ENCODE results near the gene TRPV5. TPM values are rescaled to one million over a fixed set of nuclear protein-coding genes. Genes with fewer than 3 reads are reported as not detected.

The TRPV5 gene
- total RNA-seq, 4 donors from 2014 or later, result not detected

DNA sequence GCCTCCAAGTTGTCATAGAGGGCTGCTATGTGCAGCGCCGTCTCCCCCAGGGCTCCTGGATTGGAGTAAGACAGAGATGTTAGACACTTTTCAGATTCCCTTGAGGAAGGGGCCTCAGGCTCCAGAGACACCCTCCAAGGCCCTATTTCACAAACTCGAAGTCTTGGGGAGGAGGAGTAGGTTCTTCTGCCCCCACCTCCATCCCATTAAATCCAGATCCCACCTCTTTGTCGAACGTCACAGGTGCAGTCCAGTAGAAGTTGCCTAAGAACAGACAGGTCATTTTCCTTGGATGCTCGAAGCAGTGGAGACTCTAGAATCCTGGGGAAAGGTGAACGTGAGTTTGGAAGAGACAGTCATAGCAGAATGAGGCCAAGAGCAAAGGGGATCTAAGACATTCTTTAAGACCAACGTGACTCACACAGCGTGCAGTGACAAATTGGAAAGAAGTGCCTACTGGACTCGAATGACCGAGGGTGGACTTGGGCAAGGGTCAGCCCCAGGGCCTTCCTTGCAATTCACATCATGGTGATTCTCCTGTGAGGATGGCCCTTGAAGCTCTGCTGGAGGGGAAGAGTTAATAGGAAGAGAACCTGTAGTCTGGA, 3.3 kb downstream of the TRPV5 start:
- TF ChIP-seq POLR2A (IDR thresholded peaks at IDR 0.05), result no peak
- TF ChIP-seq, protein P1, sequence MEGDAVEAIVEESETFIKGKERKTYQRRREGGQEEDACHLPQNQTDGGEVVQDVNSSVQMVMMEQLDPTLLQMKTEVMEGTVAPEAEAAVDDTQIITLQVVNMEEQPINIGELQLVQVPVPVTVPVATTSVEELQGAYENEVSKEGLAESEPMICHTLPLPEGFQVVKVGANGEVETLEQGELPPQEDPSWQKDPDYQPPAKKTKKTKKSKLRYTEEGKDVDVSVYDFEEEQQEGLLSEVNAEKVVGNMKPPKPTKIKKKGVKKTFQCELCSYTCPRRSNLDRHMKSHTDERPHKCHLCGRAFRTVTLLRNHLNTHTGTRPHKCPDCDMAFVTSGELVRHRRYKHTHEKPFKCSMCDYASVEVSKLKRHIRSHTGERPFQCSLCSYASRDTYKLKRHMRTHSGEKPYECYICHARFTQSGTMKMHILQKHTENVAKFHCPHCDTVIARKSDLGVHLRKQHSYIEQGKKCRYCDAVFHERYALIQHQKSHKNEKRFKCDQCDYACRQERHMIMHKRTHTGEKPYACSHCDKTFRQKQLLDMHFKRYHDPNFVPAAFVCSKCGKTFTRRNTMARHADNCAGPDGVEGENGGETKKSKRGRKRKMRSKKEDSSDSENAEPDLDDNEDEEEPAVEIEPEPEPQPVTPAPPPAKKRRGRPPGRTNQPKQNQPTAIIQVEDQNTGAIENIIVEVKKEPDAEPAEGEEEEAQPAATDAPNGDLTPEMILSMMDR (IDR thresholded peaks at IDR 0.05), result no peak
- intact Hi-C loops (cut with DNase I), result no loop called here
- H3K27me3 ChIP-seq, result no peaks in the 10 kb centered on the region
- H3K4me3 ChIP-seq, result no peak overlapping the region
- H3K4me1 ChIP-seq, result peaks cover 0 to 4% (median 0%) of the 10 kb centered on the region in 3 donors
- H3K36me3 ChIP-seq, result no peaks in the 10 kb centered on the region
- no peak for DNase-seq
- WGBS, 2 donors, result 79 to 89% methylated on average over 5 to 10 of the region's 11 CpGs
- no peaks in the 10 kb centered on the region for H3K9me3 ChIP-seq
- no peak overlapping the region for H3K27ac ChIP-seq

DNA sequence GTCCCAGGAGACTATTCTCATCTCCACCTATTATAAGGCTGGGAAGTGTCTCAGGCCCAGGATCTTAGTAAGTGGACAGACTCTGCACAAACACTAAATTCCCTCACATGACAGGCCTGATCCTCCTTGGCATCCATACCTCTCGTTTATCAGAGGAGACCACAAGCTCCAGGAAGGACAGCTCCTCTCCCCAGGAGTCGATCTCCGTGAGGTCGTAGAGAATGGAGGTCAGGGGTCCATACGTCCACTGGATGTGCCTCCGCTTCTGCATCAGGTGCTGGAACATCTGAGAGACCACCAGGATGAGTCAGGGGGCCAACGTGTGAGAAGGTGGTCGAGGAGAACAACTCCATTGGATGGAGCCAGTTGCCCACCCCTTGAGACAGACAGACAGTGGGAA, 5.6 kb downstream of the TRPV5 start:
- no peak for DNase-seq
- H3K4me1 ChIP-seq, result peaks cover 0 to 4% (median 0%) of the 10 kb centered on the region in 3 donors
- no peaks in the 10 kb centered on the region for H3K27me3 ChIP-seq
- WGBS, 2 donors, result 56 to 84% methylated on average over 3 of the region's 8 CpGs
- intact Hi-C loops (cut with DNase I), result no loop called here
- H3K9me3 ChIP-seq, result no peaks in the 10 kb centered on the region
- no peak overlapping the region for H3K4me3 ChIP-seq
- H3K36me3 ChIP-seq, result no peaks in the 10 kb centered on the region
- H3K27ac ChIP-seq, result peak overlapping the region in 2 of 4 donors; percentile 9 to 39
- TF ChIP-seq, protein P1 (IDR thresholded peaks at IDR 0.05), result no peak
- TF ChIP-seq POLR2A (IDR thresholded peaks at IDR 0.05), result no peak

DNA sequence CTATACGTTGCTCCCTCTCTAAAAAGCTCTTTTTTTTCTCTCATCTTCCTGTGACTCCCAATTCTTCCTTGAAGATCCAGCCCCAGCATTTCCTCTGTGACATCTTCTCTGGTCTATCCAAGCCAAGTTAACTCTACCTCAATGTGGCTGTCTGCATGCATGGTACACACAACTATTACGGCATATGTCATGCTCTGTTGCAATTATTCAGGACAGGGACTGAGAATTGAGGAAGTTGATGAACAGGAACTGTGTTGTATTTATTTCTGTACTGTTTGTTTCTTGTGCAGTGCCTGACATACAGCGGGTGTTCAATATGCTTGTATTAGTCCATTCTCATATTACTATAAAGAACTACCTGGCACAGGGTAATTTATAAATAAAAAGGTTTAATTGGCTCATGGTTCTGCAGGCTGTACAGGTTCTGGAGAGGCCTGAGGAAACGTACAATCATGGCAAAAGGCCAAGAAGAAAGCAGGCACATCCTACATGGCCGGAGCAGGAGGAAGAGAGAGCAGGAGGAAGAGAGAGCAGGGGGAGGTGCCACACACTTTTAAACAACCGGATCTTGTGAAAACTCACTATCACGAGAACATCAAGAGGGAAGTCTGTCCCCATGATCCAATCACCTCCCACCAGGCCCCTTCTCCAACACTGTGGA, 6.3 kb downstream of the TRPV5 start:
- Histone ChIP-seq H3K27ac (peak overlapping the region in 1 of 4 donors; percentile 39), H3K4me3 (no peak overlapping the region), H3K27me3 (no peaks in the 10 kb centered on the region), H3K9me3 (no peaks in the 10 kb centered on the region), H3K36me3 (no peaks in the 10 kb centered on the region), H3K4me1 (peaks cover 0 to 4% (median 0%) of the 10 kb centered on the region in 3 donors)
- DNase-seq, result no peak
- 54 to 55% methylated on average over 7 of the region's 7 CpGs for WGBS, 2 donors
- TF ChIP-seq, protein P1 (IDR thresholded peaks at IDR 0.05), result no peak
- no peak for TF ChIP-seq POLR2A (IDR thresholded peaks at IDR 0.05)
- intact Hi-C loops (cut with DNase I), result no loop called here

DNA sequence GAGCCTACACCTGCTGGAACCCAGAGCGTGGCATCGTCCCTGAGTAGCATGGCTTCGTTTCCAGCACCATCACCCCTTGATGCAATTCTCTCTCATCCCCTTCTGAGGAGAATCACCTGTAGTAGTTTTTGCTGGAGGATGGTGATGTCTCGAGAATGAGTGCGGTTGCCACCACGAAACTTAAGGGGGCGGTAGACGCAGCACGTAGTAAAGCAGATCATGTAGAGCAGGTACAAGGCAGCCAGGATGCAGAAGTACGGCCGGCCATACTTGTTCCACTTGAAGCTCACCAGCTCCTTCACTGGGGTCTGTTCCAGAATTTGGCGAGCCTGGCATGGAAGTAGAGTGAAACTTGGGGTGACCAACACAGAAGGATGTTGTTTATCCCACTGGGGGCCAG, 8.1 kb downstream of the TRPV5 start:
- WGBS, 2 donors, result 75 to 77% methylated on average over 8 to 12 of the region's 12 CpGs
- no peaks in the 10 kb centered on the region for H3K27me3 ChIP-seq
- H3K27ac ChIP-seq, result no peak overlapping the region
- H3K36me3 ChIP-seq, result no peaks in the 10 kb centered on the region
- H3K4me1 ChIP-seq, result peaks cover 0 to 4% (median 0%) of the 10 kb centered on the region in 3 donors
- no peak overlapping the region for H3K4me3 ChIP-seq
- no peaks in the 10 kb centered on the region for H3K9me3 ChIP-seq
- no peak for DNase-seq
- TF ChIP-seq, protein P1 (IDR thresholded peaks at IDR 0.05), result no peak
- no peak for TF ChIP-seq POLR2A (IDR thresholded peaks at IDR 0.05)
- intact Hi-C loops (cut with DNase I), result no loop called here

DNA sequence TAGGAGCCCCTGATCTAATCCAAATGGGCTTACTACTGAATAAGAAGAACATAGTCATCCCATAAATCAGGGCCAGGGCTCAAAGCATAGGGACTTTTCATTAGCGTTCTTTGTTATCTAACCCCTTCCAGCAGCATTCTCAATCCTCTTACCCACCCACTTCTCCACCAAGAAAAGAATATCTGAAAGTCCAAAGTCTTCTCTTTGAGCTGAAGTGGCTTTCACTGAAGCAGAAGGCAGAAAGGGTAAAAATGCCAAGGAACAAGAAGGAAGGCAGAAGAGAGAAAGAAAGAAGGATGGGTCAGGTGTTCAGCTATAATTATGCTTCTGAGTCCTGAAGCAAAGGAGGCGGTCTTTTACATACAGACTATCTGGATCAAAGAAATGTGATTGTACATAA, 10.2 kb downstream of the TRPV5 start:
- no peak for DNase-seq
- TF ChIP-seq, protein P1 (IDR thresholded peaks at IDR 0.05), result no peak
- no peak for TF ChIP-seq POLR2A (IDR thresholded peaks at IDR 0.05)
- Histone ChIP-seq H3K36me3 (no peaks in the 10 kb centered on the region), H3K4me3 (no peak overlapping the region), H3K27ac (no peak overlapping the region), H3K4me1 (peaks cover 0 to 4% (median 0%) of the 10 kb centered on the region in 3 donors), H3K27me3 (no peaks in the 10 kb centered on the region), H3K9me3 (no peaks in the 10 kb centered on the region)
- WGBS, 2 donors, result 47 to 72% methylated on average over 2 of the region's 2 CpGs
- intact Hi-C loops (cut with DNase I), result no loop called here
